GM18907 (cell line): ENCODE results near the gene ZNF594.
"Not testable (repeated sequence)": the region's sequence is repeated elsewhere in the genome, so short reads cannot be mapped to it uniquely, and the experiment has no call there.

Experiments used
- ATAC-seq: cut with Tn5 transposase; IDR thresholded peaks from one replicate; pipeline ENCODE4 v1.9.1; 2021; ENCODE audit warnings: mild to moderate bottlenecking, moderate library complexity; ENCODE audit not compliant: unreplicated experiment

Gene ZNF594

GRCh38 chr17:5203178-5203907 lies 11.7 kb upstream of the ZNF594 start:
- no peak for ATAC-seq

GRCh38 chr17:5201011-5201410 lies 9.3 kb upstream of the ZNF594 start:
- no peak for ATAC-seq

- ATAC-seq, result no peak
These were observed 8.7 kb upstream of the ZNF594 start for GRCh38 chr17:5200360-5200759.

- no peak for ATAC-seq
These were observed 6.8 kb upstream of the ZNF594 start for GRCh38 chr17:5198472-5198871.

- ATAC-seq, result no peak
These were observed 2.7 kb upstream of the ZNF594 start for GRCh38 chr17:5194346-5194745.

- no peak for ATAC-seq
These were observed 7.4 kb downstream of the ZNF594 start for GRCh38 chr17:5184288-5184687.

GRCh38 chr17:5183410-5183793 lies 8.3 kb downstream of the ZNF594 start:
- ATAC-seq, result no peak

GRCh38 chr17:5182597-5183409 lies 8.9 kb downstream of the ZNF594 start:
- ATAC-seq, result no peak

GRCh38 chr17:5181509-5182305 lies 10.0 kb downstream of the ZNF594 start:
- ATAC-seq, result no peak

- no peak for ATAC-seq
These were observed 12.7 kb downstream of the ZNF594 start for GRCh38 chr17:5179003-5179402.

- ATAC-seq, result not testable (repeated sequence)
These were observed 16.6 kb downstream of the ZNF594 start for GRCh38 chr17:5175027-5175426.

GRCh38 chr17:5165791-5166564 lies 25.7 kb downstream of the ZNF594 start:
- ATAC-seq, result not testable (repeated sequence)

- ATAC-seq, result no peak
These were observed 27.2 kb downstream of the ZNF594 start for GRCh38 chr17:5164436-5164835.

GRCh38 chr17:5161793-5162192 lies 29.9 kb downstream of the ZNF594 start:
- not testable (repeated sequence) for ATAC-seq

- ATAC-seq, result not testable (repeated sequence)
These were observed 31.0 kb downstream of the ZNF594 start for GRCh38 chr17:5160702-5161101.

- not testable (repeated sequence) for ATAC-seq
These were observed 45.5 kb downstream of the ZNF594 start for GRCh38 chr17:5146122-5146521.

- ATAC-seq, result not testable (repeated sequence)
These were observed 48.8 kb downstream of the ZNF594 start for GRCh38 chr17:5142877-5143276.

GRCh38 chr17:5139458-5139732 lies 52.3 kb downstream of the ZNF594 start:
- ATAC-seq, result no peak

- ATAC-seq, result no peak
These were observed 52.8 kb downstream of the ZNF594 start for GRCh38 chr17:5138616-5139457.

- ATAC-seq, result not testable (repeated sequence)
These were observed 53.5 kb downstream of the ZNF594 start for GRCh38 chr17:5138198-5138544.
